ENCODE measurements around the gene CDK5R1.
A peak's percentile ranks its signal among the peaks of the same experiment; 100 is the strongest.
"Not testable (repeated sequence)": the region's sequence is repeated elsewhere in the genome, so short reads cannot be mapped to it uniquely, and the experiment has no call there.

The CDK5R1 gene

GRCh38 chr17:32486701-32487472, at the start of gene CDK5R1:
CDK5R1 (plus strand) TSS chr17:32486993; CDS start chr17:32487621, 628 bp downstream.
- no peak for DNase-seq

GRCh38 chr17:32440722-32441121, 46.1 kb upstream of the CDK5R1 start:
- no peak for DNase-seq

GRCh38 chr17:32441886-32442285, 44.9 kb upstream of the CDK5R1 start:
- DNase-seq, result no peak

GRCh38 chr17:32443827-32444300, 42.9 kb upstream of the CDK5R1 start:
- no peak for DNase-seq

- peak; percentile 69 for DNase-seq
Measured at GRCh38 chr17:32444301-32445073, 42.3 kb upstream of the CDK5R1 start, which contains the start of gene PSMD11. PSMD11 (plus strand) TSS chr17:32444510; CDS start chr17:32444524, 14 bp downstream.

GRCh38 chr17:32445074-32445415, 41.7 kb upstream of the CDK5R1 start:
- DNase-seq, result no peak

- DNase-seq, result no peak
Measured at GRCh38 chr17:32445497-32445896, 41.3 kb upstream of the CDK5R1 start.

- no peak for DNase-seq
Measured at GRCh38 chr17:32445971-32446370, 40.8 kb upstream of the CDK5R1 start.

- no peak for DNase-seq
Measured at GRCh38 chr17:32446949-32447348, 39.8 kb upstream of the CDK5R1 start.

GRCh38 chr17:32449963-32450362, 36.8 kb upstream of the CDK5R1 start:
- DNase-seq, result no peak

GRCh38 chr17:32450379-32450778, 36.4 kb upstream of the CDK5R1 start:
- not testable (repeated sequence) for DNase-seq

GRCh38 chr17:32451879-32452278, 34.9 kb upstream of the CDK5R1 start:
- no peak for DNase-seq

GRCh38 chr17:32452281-32452680, 34.5 kb upstream of the CDK5R1 start:
- no peak for DNase-seq

GRCh38 chr17:32453370-32453769, 33.4 kb upstream of the CDK5R1 start:
- DNase-seq, result no peak

GRCh38 chr17:32458371-32458770, 28.4 kb upstream of the CDK5R1 start:
- no peak for DNase-seq

- DNase-seq, result no peak
Measured at GRCh38 chr17:32460054-32460453, 26.7 kb upstream of the CDK5R1 start.

GRCh38 chr17:32461498-32461852, 25.3 kb upstream of the CDK5R1 start:
- no peak for DNase-seq

GRCh38 chr17:32461853-32462617, 24.8 kb upstream of the CDK5R1 start:
- no peak for DNase-seq

- no peak for DNase-seq
Measured at GRCh38 chr17:32463304-32463703, 23.5 kb upstream of the CDK5R1 start.

- no peak for DNase-seq
Measured at GRCh38 chr17:32464374-32464773, 22.4 kb upstream of the CDK5R1 start.

GRCh38 chr17:32467949-32468348, 18.8 kb upstream of the CDK5R1 start:
- no peak for DNase-seq

- no peak for DNase-seq
Measured at GRCh38 chr17:32470405-32471167, 16.2 kb upstream of the CDK5R1 start.

GRCh38 chr17:32471652-32472051, 15.1 kb upstream of the CDK5R1 start:
- DNase-seq, result no peak

All from SIG-M5 (cell line).